LHCN-M2 (cell line): ENCODE results near the gene REL. TPM values are rescaled to one million over a fixed set of nuclear protein-coding genes. Genes with fewer than 3 reads are reported as not detected.

Experiments
- DNase-seq: peaks from one replicate; pipeline ENCODE4 v3.0.0-alpha.2; 2012; ENCODE audit warnings: low read depth
- total RNA-seq: library from RNA; depleted of rRNA; stranded (reverse); fragments of >200 nt; gene quantifications from 2 replicates; pipeline ENCODE4 v1.2.3, GENCODE V29; 2014; rRNA removed

The REL gene
- total RNA-seq, 1 experiment from 2014 or later, result 3.2 TPM

DNA sequence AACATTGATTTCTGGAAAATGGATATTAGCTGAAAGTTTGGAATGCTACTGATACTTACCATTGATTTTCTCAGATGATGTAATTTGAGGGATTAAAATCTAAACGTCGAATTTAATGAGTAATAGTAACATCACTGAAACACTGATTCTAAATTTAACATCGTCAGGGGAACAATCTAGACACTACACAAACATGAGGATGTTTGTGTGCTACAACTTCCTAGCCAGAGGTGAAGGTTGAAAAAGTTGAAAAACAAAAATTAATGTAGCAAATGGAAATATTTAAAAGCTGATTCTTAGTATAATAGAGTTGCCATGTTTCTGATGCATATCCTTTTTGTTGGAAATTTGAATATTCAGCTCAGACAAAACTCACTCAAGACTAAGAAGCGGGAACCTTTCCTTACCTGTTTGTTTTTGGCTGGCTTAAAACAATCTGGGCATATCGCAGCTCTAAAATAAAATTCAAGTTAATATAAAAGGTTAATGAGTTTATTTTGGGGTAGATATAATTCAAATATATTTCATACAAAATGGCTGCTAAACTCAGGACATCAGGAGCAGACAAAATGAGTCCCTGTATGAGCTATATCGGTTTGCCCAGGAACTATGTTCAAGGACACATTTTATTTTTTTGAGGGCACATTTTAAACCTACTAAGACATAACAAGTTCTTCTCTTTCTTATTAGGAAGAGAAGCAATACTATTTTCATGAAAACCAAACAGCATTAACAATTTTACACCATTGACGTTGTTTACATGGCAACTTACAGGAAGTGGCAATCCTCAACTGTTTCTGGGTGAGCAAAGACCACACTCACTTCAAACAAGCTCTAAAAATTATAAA is 83.5 kb downstream of the REL start:
- DNase-seq, result no peak

DNA sequence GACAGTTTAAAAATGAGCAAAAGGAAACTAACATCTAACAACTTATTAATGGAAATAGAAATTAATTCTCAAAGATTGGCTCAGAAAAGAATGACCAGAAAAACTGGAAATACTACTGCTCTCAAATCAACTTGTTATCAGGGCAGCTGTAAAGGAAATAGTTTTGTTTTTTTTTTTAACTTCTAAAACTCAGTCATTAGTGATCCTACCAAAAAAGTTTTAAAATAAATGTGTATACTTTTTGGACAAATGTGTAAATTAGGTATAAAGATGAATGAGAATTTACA is 84.1 kb downstream of the REL start:
- no peak for DNase-seq

- DNase-seq, result no peak
Observed at GRCh38 chr2:60966507-60967405, 85.4 kb downstream of the REL start.

- DNase-seq, result no peak
Observed at GRCh38 chr2:60972889-60973656, 91.7 kb downstream of the REL start.

DNA sequence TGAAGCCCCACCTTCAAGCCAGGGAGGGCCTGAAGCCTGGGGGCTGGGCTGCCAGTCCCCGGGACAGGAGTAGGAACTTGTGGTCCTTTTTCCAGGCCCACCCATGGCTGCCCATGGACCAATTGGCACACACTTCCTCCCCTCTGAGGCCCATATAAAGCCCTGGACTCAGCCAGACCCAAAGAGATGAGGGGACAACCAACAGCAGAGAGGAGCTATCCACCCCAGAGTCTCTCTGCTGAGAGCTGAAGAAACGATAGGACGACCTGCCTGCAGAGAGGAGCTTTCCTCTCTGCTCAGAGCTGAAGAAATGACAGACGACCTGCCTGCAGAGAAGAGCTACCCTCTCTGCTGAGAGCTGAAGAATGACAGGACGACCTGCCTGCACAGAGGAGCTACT is 92.3 kb downstream of the REL start:
- no peak for DNase-seq

- no peak for DNase-seq
Observed at GRCh38 chr2:60974652-60975051, 93.3 kb downstream of the REL start.

Other genes with a start within 250 kb of the REL start
- 9.9 and 12.5 TPM in 2 replicates for gene PAPOLG, start 125.3 kb upstream of the REL start, total RNA-seq
- 42.2 and 46.8 TPM in 2 replicates for gene PEX13, start 136.1 kb downstream of the REL start, total RNA-seq
- 4.1 and 5.2 TPM in 2 replicates for gene PUS10, start 136.7 kb downstream of the REL start, total RNA-seq
- 16.3 and 16.8 TPM in 2 replicates for gene SANBR, start 184.3 kb downstream of the REL start, total RNA-seq